SK-N-MC (cell line): Measurements from ENCODE around the gene ARR3.

Experiments used
- EZH2 ChIP-seq: fragments of 200-600 bp; sonication (generic); IDR thresholded peaks from one replicate; pipeline ENCODE4 v1.6.1; 2017; ENCODE audit warnings: antibody characterized with exemption
- POLR2AphosphoS5 ChIP-seq: IDR thresholded peaks from 2 replicates; pipeline ENCODE4 v1.6.1; 2012; ENCODE audit warnings: mild to moderate bottlenecking, low read depth, low read length, borderline replicate concordance

GRCh38 chrX:70257423-70258288, 10.5 kb upstream of the ARR3 start:
- TF ChIP-seq EZH2 (no peak), POLR2AphosphoS5 (no peak)
